Measurements from ENCODE around the gene MTF2.

Gene MTF2

GRCh38 chr1:93129507-93130099, 50.5 kb downstream of the MTF2 start:
- DNase-seq (ENCODE audit: low read depth in 1 of 2, low spot score in 1 of 2), result no peak

GRCh38 chr1:93132638-93133037, 53.6 kb downstream of the MTF2 start:
- no peak for DNase-seq (ENCODE audit: low read depth in 1 of 2, low spot score in 1 of 2)
- in situ Hi-C loops (cut with HindIII; ENCODE audit: low pct_unique_long_range_greater_than_20kb, low sequenced_read_pairs), result no loop called here
- TF ChIP-seq JUND (IDR thresholded peaks at IDR 0.05; ENCODE audit: low read depth), result no peak

More at GRCh38 chr1:93129507-93130099, 50.5 kb downstream of the MTF2 start:
- TF ChIP-seq JUND (IDR thresholded peaks at IDR 0.05; ENCODE audit: low read depth), result no peak
- in situ Hi-C loops (cut with HindIII; ENCODE audit: low pct_unique_long_range_greater_than_20kb, low sequenced_read_pairs), result no loop called here

- TF ChIP-seq JUND (IDR thresholded peaks at IDR 0.05; ENCODE audit: low read depth), result no peak
- in situ Hi-C loops (cut with HindIII; ENCODE audit: low pct_unique_long_range_greater_than_20kb, low sequenced_read_pairs), result no loop called here
- no peak for DNase-seq (ENCODE audit: low read depth in 1 of 2, low spot score in 1 of 2)
These were observed 57.4 kb downstream of the MTF2 start for GRCh38 chr1:93136445-93136844.

- no peak for TF ChIP-seq JUND (IDR thresholded peaks at IDR 0.05; ENCODE audit: low read depth)
- in situ Hi-C loops (cut with HindIII; ENCODE audit: low pct_unique_long_range_greater_than_20kb, low sequenced_read_pairs), result no loop called here
- DNase-seq (ENCODE audit: low read depth in 1 of 2, low spot score in 1 of 2), result no peak
These were observed 58.7 kb downstream of the MTF2 start for GRCh38 chr1:93137604-93138292.

GRCh38 chr1:93140106-93140505, 61.0 kb downstream of the MTF2 start:
- no peak for TF ChIP-seq JUND (IDR thresholded peaks at IDR 0.05; ENCODE audit: low read depth)
- in situ Hi-C loops (cut with HindIII; ENCODE audit: low pct_unique_long_range_greater_than_20kb, low sequenced_read_pairs), result no loop called here
- no peak for DNase-seq (ENCODE audit: low read depth in 1 of 2, low spot score in 1 of 2)

- no peak for DNase-seq (ENCODE audit: low read depth in 1 of 2, low spot score in 1 of 2)
- no peak for TF ChIP-seq JUND (IDR thresholded peaks at IDR 0.05; ENCODE audit: low read depth)
- in situ Hi-C loops (cut with HindIII; ENCODE audit: low pct_unique_long_range_greater_than_20kb, low sequenced_read_pairs), result no loop called here
These were observed 63.1 kb downstream of the MTF2 start for GRCh38 chr1:93142161-93142560.

- no peak for TF ChIP-seq JUND (IDR thresholded peaks at IDR 0.05; ENCODE audit: low read depth)
- no peak for DNase-seq (ENCODE audit: low read depth in 1 of 2, low spot score in 1 of 2)
- in situ Hi-C loops (cut with HindIII; ENCODE audit: low pct_unique_long_range_greater_than_20kb, low sequenced_read_pairs), result no loop called here
These were observed 64.1 kb downstream of the MTF2 start for GRCh38 chr1:93143136-93143535.

GRCh38 chr1:93143769-93144168, 64.7 kb downstream of the MTF2 start:
- in situ Hi-C loops (cut with HindIII; ENCODE audit: low pct_unique_long_range_greater_than_20kb, low sequenced_read_pairs), result no loop called here
- no peak for TF ChIP-seq JUND (IDR thresholded peaks at IDR 0.05; ENCODE audit: low read depth)

GRCh38 chr1:93148001-93148400, 68.9 kb downstream of the MTF2 start:
- no peak for DNase-seq (ENCODE audit: low read depth in 1 of 2, low spot score in 1 of 2)
- in situ Hi-C loops (cut with HindIII; ENCODE audit: low pct_unique_long_range_greater_than_20kb, low sequenced_read_pairs), result no loop called here
- no peak for TF ChIP-seq JUND (IDR thresholded peaks at IDR 0.05; ENCODE audit: low read depth)

More at GRCh38 chr1:93143769-93144168, 64.7 kb downstream of the MTF2 start:
- DNase-seq (ENCODE audit: low read depth in 1 of 2, low spot score in 1 of 2), result no peak

- no peak for TF ChIP-seq JUND (IDR thresholded peaks at IDR 0.05; ENCODE audit: low read depth)
- in situ Hi-C loops (cut with HindIII; ENCODE audit: low pct_unique_long_range_greater_than_20kb, low sequenced_read_pairs), result no loop called here
- no peak for DNase-seq (ENCODE audit: low read depth in 1 of 2, low spot score in 1 of 2)
These were observed 71.6 kb downstream of the MTF2 start for GRCh38 chr1:93150729-93151128.

- DNase-seq (ENCODE audit: low read depth in 1 of 2, low spot score in 1 of 2), result no peak
- no peak for TF ChIP-seq JUND (IDR thresholded peaks at IDR 0.05; ENCODE audit: low read depth)
- in situ Hi-C loops (cut with HindIII; ENCODE audit: low pct_unique_long_range_greater_than_20kb, low sequenced_read_pairs), result no loop called here
These were observed 72.4 kb downstream of the MTF2 start for GRCh38 chr1:93151474-93151873.

GRCh38 chr1:93152835-93153234, 73.8 kb downstream of the MTF2 start:
- no peak for TF ChIP-seq JUND (IDR thresholded peaks at IDR 0.05; ENCODE audit: low read depth)
- in situ Hi-C loops (cut with HindIII; ENCODE audit: low pct_unique_long_range_greater_than_20kb, low sequenced_read_pairs), result no loop called here
- no peak for DNase-seq (ENCODE audit: low read depth in 1 of 2, low spot score in 1 of 2)

- in situ Hi-C loops (cut with HindIII; ENCODE audit: low pct_unique_long_range_greater_than_20kb, low sequenced_read_pairs), result no loop called here
- DNase-seq (ENCODE audit: low read depth in 1 of 2, low spot score in 1 of 2), result no peak
- TF ChIP-seq JUND (IDR thresholded peaks at IDR 0.05; ENCODE audit: low read depth), result no peak
These were observed 75.8 kb downstream of the MTF2 start for GRCh38 chr1:93154898-93155297.

- TF ChIP-seq JUND (IDR thresholded peaks at IDR 0.05; ENCODE audit: low read depth), result no peak
- in situ Hi-C loops (cut with HindIII; ENCODE audit: low pct_unique_long_range_greater_than_20kb, low sequenced_read_pairs), result no loop called here
- DNase-seq (ENCODE audit: low read depth in 1 of 2, low spot score in 1 of 2), result no peak
These were observed 76.3 kb downstream of the MTF2 start for GRCh38 chr1:93155335-93155734.
